ENCODE results near the gene SETBP1. TPM values are rescaled to one million over a fixed set of nuclear protein-coding genes. Genes with fewer than 3 reads are reported as not detected.

SETBP1 gene
- total and polyA plus RNA-seq, 9 of the 15 experiments (the other 6 are each of a cell fraction or from before 2014, with no cell fraction given): under 0.01 to 0.13 (median 0.04) TPM

- intact Hi-C loops (cut with micrococcal nuclease) (no loop called here), in situ Hi-C loops (cut with MboI) (no loop called here)
- Histone ChIP-seq H3K9ac (ENCODE audit: insufficient read depth in 1 of 2, low read depth in 2 of 2, low read length in 2 of 2) (no peak overlapping the region), H3K9me3 (replicated peaks; ENCODE audit: control insufficient read depth, insufficient read depth, low read depth, low read length) (no peaks in the 10 kb centered on the region), H3K36me3 (ENCODE audit: control insufficient read depth, insufficient read depth, low read length) (no peaks in the 10 kb centered on the region), H3K4me2 (ENCODE audit: insufficient read depth, low read length) (no peak overlapping the region), H3K4me1 (replicated peaks in 1 of 2; ENCODE audit: control insufficient read depth in 2 of 2, insufficient read depth in 2 of 2, low read length in 2 of 2) (no peaks in the 10 kb centered on the region), H3K4me3 (no peak overlapping the region), H3K27ac (ENCODE audit: extremely low read depth, low read depth, low read length) (no peak overlapping the region), H4K20me1 (replicated peaks; ENCODE audit: control insufficient read depth, insufficient read depth, low read length) (no peaks in the 10 kb centered on the region), H3K27me3 (ENCODE audit: control insufficient read depth in 2 of 2, insufficient read depth in 2 of 2, low read length in 2 of 2) (peaks cover 4 to 30% of the 10 kb centered on the region in 2 experiments; a peak in 3 of 5 replicates), H3K79me2 (ENCODE audit: control insufficient read depth, insufficient read depth, low read length) (no peaks in the 10 kb centered on the region), H2AFZ (ENCODE audit: low read depth, low read length) (no peak overlapping the region), H3K9me1 (ENCODE audit: control insufficient read depth, insufficient read depth, low read length) (no peaks in the 10 kb centered on the region)
- FAIRE-seq (no peak), DNase-seq (ENCODE audit: extremely low read depth in 1 of 4, low spot score in 3 of 4) (no peak), ATAC-seq (no peak)
- no peak for TF ChIP-seq POU5F1 (IDR thresholded peaks at IDR 0.05; ENCODE audit: borderline replicate concordance, low read depth, low read length, partially characterized antibody)
- ChIA-PET POLR2A (no interaction called here), CTCF (ENCODE audit: low intra/inter-chr PET ratio) (no interaction called here)
- WGBS (ENCODE audit: insufficient coverage, low coverage, missing lambda C conversion rate): 1% methylated on average over 12 of the region's 13 CpGs
- BruUV-seq (replicated peaks): no TSS peak
Measured at GRCh38 chr18:44950685-44951195, 270.1 kb downstream of the SETBP1 start.

GRCh38 chr18:44951748-44952147 lies 271.1 kb downstream of the SETBP1 start:
- TF ChIP-seq CBX5 (IDR thresholded peaks at IDR 0.05; ENCODE audit: borderline replicate concordance, low read depth) (no peak), NBN (IDR thresholded peaks at IDR 0.05; ENCODE audit: low read depth) (no peak), KHSRP (IDR thresholded peaks at IDR 0.05) (no peak), GTF2B (IDR thresholded peaks at IDR 0.05; ENCODE audit: extremely low read depth, insufficient read length) (no peak), ZKSCAN1 (IDR thresholded peaks at IDR 0.05; ENCODE audit: low read depth, low read length) (no peak), SPI1 (IDR thresholded peaks at IDR 0.05; ENCODE audit: borderline replicate concordance, low read depth, low read length) (no peak), U2AF1 (optimal IDR thresholded peaks at IDR 0.05; ENCODE audit: low read depth, low read length) (no peak), MTA1 (IDR thresholded peaks at IDR 0.05; ENCODE audit: borderline replicate concordance) (no peak), PHB (CRISPR knock-in tag; IDR thresholded peaks at IDR 0.05) (no peak), NFIX (CRISPR knock-in tag; IDR thresholded peaks at IDR 0.05; ENCODE audit: low read depth) (no peak), ZNF644 (tag; IDR thresholded peaks at IDR 0.05; ENCODE audit: low read depth) (no peak), FOS (IDR thresholded peaks at IDR 0.05; ENCODE audit: extremely low read depth, insufficient read length) (no peak)
- Histone ChIP-seq H3K27me3 (ENCODE audit: control insufficient read depth in 2 of 2, insufficient read depth in 2 of 2, low read length in 2 of 2) (peaks cover 4 to 30% of the 10 kb centered on the region in 2 experiments; a peak in 3 of 5 replicates), H3K9ac (ENCODE audit: insufficient read depth in 1 of 2, low read depth in 2 of 2, low read length in 2 of 2) (no peak overlapping the region), H3K9me3 (replicated peaks; ENCODE audit: control insufficient read depth, insufficient read depth, low read depth, low read length) (no peaks in the 10 kb centered on the region), H3K36me3 (ENCODE audit: control insufficient read depth, insufficient read depth, low read length) (no peaks in the 10 kb centered on the region), H3K79me2 (ENCODE audit: control insufficient read depth, insufficient read depth, low read length) (no peaks in the 10 kb centered on the region), H3K27ac (ENCODE audit: extremely low read depth, low read depth, low read length) (no peak overlapping the region), H3K4me3 (no peak overlapping the region), H3K4me1 (replicated peaks in 1 of 2; ENCODE audit: control insufficient read depth in 2 of 2, insufficient read depth in 2 of 2, low read length in 2 of 2) (no peaks in the 10 kb centered on the region), H2AFZ (ENCODE audit: low read depth, low read length) (no peak overlapping the region), H3K4me2 (ENCODE audit: insufficient read depth, low read length) (no peak overlapping the region), H4K20me1 (replicated peaks; ENCODE audit: control insufficient read depth, insufficient read depth, low read length) (no peaks in the 10 kb centered on the region), H3K9me1 (ENCODE audit: control insufficient read depth, insufficient read depth, low read length) (no peaks in the 10 kb centered on the region)
- no TSS peak for BruUV-seq (replicated peaks)
- ChIA-PET POLR2A (no interaction called here), CTCF (ENCODE audit: low intra/inter-chr PET ratio) (no interaction called here)
- intact Hi-C loops (cut with micrococcal nuclease) (no loop called here), in situ Hi-C loops (cut with MboI) (no loop called here)
- FAIRE-seq (no peak), ATAC-seq (no peak), DNase-seq (ENCODE audit: extremely low read depth in 1 of 4, low spot score in 3 of 4) (no peak)
- 4% methylated on average over 12 of the region's 14 CpGs for WGBS (ENCODE audit: insufficient coverage, low coverage, missing lambda C conversion rate)
